ENCODE measurements around the gene HSF5. TPM values are rescaled to one million over a fixed set of nuclear protein-coding genes. Genes with fewer than 3 reads are reported as not detected.

The HSF5 gene
- total and polyA plus RNA-seq, 2 of the 13 experiments (the other 11 are each of a cell fraction or from before 2014, with no cell fraction given): not detected

GRCh38 chr17:58513965-58514769, 26.0 kb upstream of the HSF5 start, which contains the start of gene MTMR4 (continued):
- TF ChIP-seq ZNF761 (CRISPR knock-in tag; conservative IDR thresholded peaks at IDR 0.05) (no peak), ZNF281 (CRISPR knock-in tag; IDR thresholded peaks at IDR 0.05; ENCODE audit: borderline replicate concordance) (peak; percentile 45; the same call in 1 of the 2 replicates), HOXA9 (CRISPR knock-in tag; IDR thresholded peaks at IDR 0.05; ENCODE audit: borderline replicate concordance) (no peak), FOXA3 (CRISPR knock-in tag; IDR thresholded peaks at IDR 0.05) (no peak), BCL6 (CRISPR knock-in tag; IDR thresholded peaks at IDR 0.05) (no peak), ZNF512 (CRISPR knock-in tag; IDR thresholded peaks at IDR 0.05) (no peak), RFX3 (CRISPR knock-in tag; IDR thresholded peaks at IDR 0.05) (no peak), MLLT10 (CRISPR knock-in tag; IDR thresholded peaks at IDR 0.05) (no peak), ZNF274 (CRISPR knock-in tag; IDR thresholded peaks at IDR 0.05) (0 out of 2 replicates have a peak, but pooled peaks have one; percentile 66), ZNF556 (CRISPR knock-in tag; IDR thresholded peaks at IDR 0.05; ENCODE audit: borderline replicate concordance) (no peak), SMC3 (IDR thresholded peaks at IDR 0.05; ENCODE audit: low read length) (no peak), ZNF691 (CRISPR knock-in tag; IDR thresholded peaks at IDR 0.05; ENCODE audit: borderline replicate concordance, low read depth) (no peak), NBN (conservative IDR thresholded peaks at IDR 0.05) (no peak), ETV6 (CRISPR knock-in tag; conservative IDR thresholded peaks at IDR 0.05) (peak; percentile 80; the same call in 1 of the 2 replicates), ATF4 (CRISPR knock-in tag; IDR thresholded peaks at IDR 0.05) (no peak), ZNF280D (CRISPR knock-in tag; IDR thresholded peaks at IDR 0.05) (no peak), TP53 (CRISPR knock-in tag; conservative IDR thresholded peaks at IDR 0.05) (no peak), IKZF1 (IDR thresholded peaks at IDR 0.05) (no peak), TSC22D2 (CRISPR knock-in tag; IDR thresholded peaks at IDR 0.05; ENCODE audit: borderline replicate concordance) (no peak)

Data from HepG2 (cell line).